Measurements from ENCODE around the gene SUN2. TPM values are rescaled to one million over a fixed set of nuclear protein-coding genes. Genes with fewer than 3 reads are reported as not detected.

SUN2 gene
- total RNA-seq, 1 experiment from 2014 or later = 45.1 TPM

GRCh38 chr22:38721551-38721950, 34.2 kb downstream of the SUN2 start:
- no peaks in the 10 kb centered on the region for H3K9me3 ChIP-seq (ENCODE audit: control insufficient read depth, insufficient read depth, low read depth, low read length)
- ChIA-PET POLR2A (no interaction called here), CTCF (no interaction called here)
- H3K27me3 ChIP-seq (ENCODE audit: control insufficient read depth, insufficient read depth, low read length) = no peaks in the 10 kb centered on the region
- in situ Hi-C loops (cut with HindIII; ENCODE audit: low pct_unique_long_range_greater_than_20kb, low sequenced_read_pairs) (no loop called here), intact Hi-C loops (cut with micrococcal nuclease; ENCODE audit: unreplicated experiment) (no loop called here)
- peaks cover 4% of the 10 kb centered on the region for H3K4me1 ChIP-seq (ENCODE audit: control insufficient read depth, insufficient read depth, low read length)
- H3K27ac ChIP-seq (ENCODE audit: low read length) = no peak overlapping the region
- TF ChIP-seq REST (IDR thresholded peaks at IDR 0.05; ENCODE audit: insufficient read depth in 1 of 2, low read depth in 2 of 2, low read length in 1 of 2) = no peak
- TF ChIP-seq POLR2AphosphoS5 (IDR thresholded peaks at IDR 0.05; ENCODE audit: low read depth, low read length) = no peak
- no TSS peak for BruUV-seq (replicated peaks)
- DNase-seq (ENCODE audit: low read depth, low spot score) (no peak), ATAC-seq (no peak)
- peaks cover 7% of the 10 kb centered on the region; the same call in 1 of the 2 replicates for H3K36me3 ChIP-seq (ENCODE audit: control insufficient read depth, insufficient read depth, low read length)
- no peak overlapping the region for H3K4me3 ChIP-seq (ENCODE audit: low read depth in 2 of 2, low read length in 2 of 2)

GRCh38 chr22:38720350-38720749, 35.4 kb downstream of the SUN2 start:
- Histone ChIP-seq H3K27me3 (ENCODE audit: control insufficient read depth, insufficient read depth, low read length) (no peaks in the 10 kb centered on the region), H3K4me3 (ENCODE audit: low read depth in 2 of 2, low read length in 2 of 2) (no peak overlapping the region), H3K4me1 (ENCODE audit: control insufficient read depth, insufficient read depth, low read length) (peaks cover 4% of the 10 kb centered on the region), H3K27ac (ENCODE audit: low read length) (no peak overlapping the region), H3K9me3 (ENCODE audit: control insufficient read depth, insufficient read depth, low read depth, low read length) (no peaks in the 10 kb centered on the region), H3K36me3 (ENCODE audit: control insufficient read depth, insufficient read depth, low read length) (peaks cover 7% of the 10 kb centered on the region; the same call in 1 of the 2 replicates)
- ATAC-seq = no peak
- intact Hi-C loops (cut with micrococcal nuclease; ENCODE audit: unreplicated experiment) (no loop called here), in situ Hi-C loops (cut with HindIII; ENCODE audit: low pct_unique_long_range_greater_than_20kb, low sequenced_read_pairs) (no loop called here)
- POLR2A ChIA-PET = interaction anchor here (0.7 kb wide), 1 partner anchor 20 kb away, joined by 6 read pairs; no protein-coding TSS in a partner anchor
- CTCF ChIA-PET = interaction anchor here (0.6 kb wide), 1 partner anchor 154 kb away, joined by 3 read pairs; no protein-coding TSS in a partner anchor
- no TSS peak for BruUV-seq (replicated peaks)
- no peak for DNase-seq (ENCODE audit: low read depth, low spot score)
- TF ChIP-seq POLR2AphosphoS5 (IDR thresholded peaks at IDR 0.05; ENCODE audit: low read depth, low read length) = no peak
- TF ChIP-seq CTCF (IDR thresholded peaks at IDR 0.05) = no peak
- no peak for TF ChIP-seq SIN3A (IDR thresholded peaks at IDR 0.05; ENCODE audit: borderline replicate concordance, insufficient read depth, low read depth, low read length)
- no peak for TF ChIP-seq TCF7L2 (IDR thresholded peaks at IDR 0.05; ENCODE audit: low read depth, low read length)
- no peak for TF ChIP-seq REST (IDR thresholded peaks at IDR 0.05; ENCODE audit: insufficient read depth in 1 of 2, low read depth in 2 of 2, low read length in 1 of 2)
